Stimulated activated naive CD4-positive, alpha-beta T cell treated with Interleukin-2 at 50 U/mL for 16 hours (primary cell): ENCODE measurements around the gene ADNP.
"Not testable (repeated sequence)": the region's sequence is repeated elsewhere in the genome, so short reads cannot be mapped to it uniquely, and the experiment has no call there.

ENCODE experiments used
- DNase-seq: peaks from one replicate; lab custom pipeline; 2025; lab: John Stamatoyannopoulos, UW

ADNP gene

GRCh38 chr20:50931306-50932015 is at the start of gene ADNP:
ADNP (minus strand) TSS chr20:50931437; CDS start chr20:50903996, 27,441 bp downstream.
- peak; percentile 87 for DNase-seq

- peak; percentile 6 for DNase-seq
These were observed 48.9 kb upstream of the ADNP start for GRCh38 chr20:50980071-50980681.

DNA sequence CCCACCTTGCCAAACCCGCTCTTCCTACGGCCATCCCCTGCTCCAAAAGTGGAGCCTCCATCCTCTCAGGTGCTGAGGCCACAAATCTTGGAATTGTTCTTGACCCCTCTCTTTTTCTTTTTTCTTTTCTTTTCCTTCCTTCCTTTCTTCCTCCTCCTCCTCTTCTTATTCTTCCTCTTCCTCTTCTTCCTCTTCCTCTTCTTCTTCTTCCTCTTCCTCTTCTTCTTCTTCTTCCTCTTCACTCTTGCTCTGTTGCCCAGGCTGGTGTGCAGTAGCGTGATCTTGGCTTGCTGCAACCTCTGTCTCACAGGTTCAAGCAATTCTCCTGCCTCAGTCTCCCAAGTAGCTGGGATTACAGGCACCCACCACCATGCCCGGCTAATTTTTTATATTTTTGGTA is 47.3 kb upstream of the ADNP start:
- not testable (repeated sequence) for DNase-seq

- no peak for DNase-seq
These were observed 46.1 kb upstream of the ADNP start for GRCh38 chr20:50977066-50978021.

GRCh38 chr20:50975701-50976330 is 44.6 kb upstream of the ADNP start:
- DNase-seq: no peak

DNA sequence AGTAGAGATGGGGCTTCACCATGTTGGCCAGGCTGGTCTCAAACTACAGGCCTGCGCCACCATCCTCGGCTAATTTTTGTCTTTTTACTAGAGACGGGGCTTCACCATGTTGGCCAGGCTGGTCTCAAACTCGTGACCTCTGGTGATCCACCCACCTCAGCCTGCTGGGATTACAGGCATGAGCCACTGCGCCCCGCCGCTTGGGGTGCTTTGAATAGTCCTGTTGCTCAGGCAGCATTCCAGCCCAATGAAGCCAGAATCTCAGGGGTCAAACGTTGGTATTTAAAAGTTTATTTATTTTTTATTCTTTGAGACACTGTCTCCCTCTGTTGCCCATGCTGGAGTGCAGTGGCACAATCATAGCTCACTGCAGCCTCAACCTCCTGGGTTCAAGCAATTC is 38.7 kb upstream of the ADNP start:
- DNase-seq: no peak

DNA sequence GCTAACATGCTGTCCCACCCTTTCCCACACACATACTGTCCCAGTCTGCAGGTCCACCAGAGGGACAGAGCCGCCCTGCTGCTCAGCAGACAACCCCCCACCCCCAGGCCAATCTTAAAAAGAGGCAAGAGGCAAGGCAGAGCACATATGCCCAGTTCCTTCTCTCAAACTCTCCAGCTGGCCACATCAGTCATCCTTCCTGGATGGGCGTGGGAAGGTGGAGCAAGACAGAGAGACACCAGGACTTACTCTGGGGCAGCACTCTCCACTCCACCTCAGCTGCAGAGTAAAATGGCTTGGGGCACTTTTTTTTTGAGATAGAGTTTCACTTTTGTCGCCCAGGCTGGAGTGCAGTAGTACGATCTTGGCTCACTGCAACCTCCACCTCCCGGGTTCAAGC is 38.2 kb upstream of the ADNP start:
- no peak for DNase-seq

- DNase-seq: no peak
These were observed 37.1 kb upstream of the ADNP start for GRCh38 chr20:50968289-50968688.

- DNase-seq: no peak
These were observed 36.3 kb upstream of the ADNP start for GRCh38 chr20:50967586-50967985.

GRCh38 chr20:50959543-50960126 is 28.4 kb upstream of the ADNP start:
- DNase-seq: no peak

GRCh38 chr20:50958615-50959542 is 27.6 kb upstream of the ADNP start, which contains the start of gene MOCS3:
MOCS3 (plus strand) TSS chr20:50958818; CDS start chr20:50958843, 25 bp downstream.
- peak; percentile 84 for DNase-seq

DNA sequence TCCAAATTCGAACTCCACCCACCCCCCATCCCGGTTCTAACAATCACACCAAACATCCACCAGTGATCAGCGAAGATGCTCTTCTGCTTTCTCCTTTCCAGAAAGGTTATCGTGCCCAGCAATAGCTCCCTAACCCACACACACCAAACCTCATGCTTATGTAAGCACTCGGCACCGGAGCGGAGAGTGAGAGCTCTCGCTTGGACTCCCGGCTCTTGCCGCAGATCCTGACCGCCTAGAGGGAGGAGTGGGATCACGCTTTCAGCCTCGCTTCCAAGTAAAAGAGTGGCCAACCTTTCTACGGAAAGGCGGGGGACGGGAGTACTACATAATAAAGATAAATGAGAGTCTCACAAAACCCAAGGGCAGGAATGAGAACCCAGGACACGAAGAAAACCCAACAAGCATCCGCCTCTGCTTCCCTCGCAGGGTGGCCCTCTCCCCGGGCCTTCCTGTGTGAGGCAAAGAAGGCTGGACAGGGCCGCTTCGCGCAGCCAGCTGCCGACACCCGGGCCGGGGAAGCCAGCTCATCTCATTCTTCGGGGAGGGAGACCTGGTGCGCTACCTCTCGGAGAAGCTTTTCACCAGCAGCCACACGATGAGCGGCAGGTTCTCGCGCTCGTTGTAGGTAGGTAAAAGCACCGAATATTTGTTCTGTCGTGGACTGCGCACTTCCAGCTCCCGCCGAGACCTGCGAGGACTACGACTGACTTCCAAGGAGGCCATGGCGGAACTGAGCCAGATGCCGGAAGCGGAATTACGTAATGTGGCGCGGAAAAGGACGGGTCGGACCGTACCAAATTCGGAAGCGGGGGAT is 26.8 kb upstream of the ADNP start, which contains the start of gene DPM1:
Gene DPM1 (minus strand): TSS at position 735 of the 817 bp plus-strand sequence. CDS start 9 bp downstream, at position 726.
- DNase-seq: peak; percentile 84

DNA sequence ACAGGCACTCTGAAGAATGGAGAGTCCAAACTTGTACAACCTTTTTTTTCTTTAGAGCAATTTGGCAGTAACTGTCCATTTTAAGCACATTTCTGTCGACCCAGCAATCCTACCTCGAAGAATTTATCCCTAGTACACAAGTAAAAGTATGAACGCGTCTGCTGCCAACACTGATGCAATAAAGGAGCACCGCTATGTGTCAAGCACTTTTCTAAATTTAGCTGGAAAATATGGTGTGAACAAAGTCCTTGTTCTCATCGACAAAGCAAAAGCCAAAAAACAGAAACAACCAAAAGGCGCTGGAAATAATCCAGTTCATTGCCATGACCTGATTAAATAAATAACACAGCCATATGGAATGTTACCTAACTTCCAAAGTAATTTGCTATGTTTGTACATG is 26.0 kb upstream of the ADNP start:
- no peak for DNase-seq

GRCh38 chr20:50953821-50954220 is 22.6 kb upstream of the ADNP start:
- DNase-seq: no peak

DNA sequence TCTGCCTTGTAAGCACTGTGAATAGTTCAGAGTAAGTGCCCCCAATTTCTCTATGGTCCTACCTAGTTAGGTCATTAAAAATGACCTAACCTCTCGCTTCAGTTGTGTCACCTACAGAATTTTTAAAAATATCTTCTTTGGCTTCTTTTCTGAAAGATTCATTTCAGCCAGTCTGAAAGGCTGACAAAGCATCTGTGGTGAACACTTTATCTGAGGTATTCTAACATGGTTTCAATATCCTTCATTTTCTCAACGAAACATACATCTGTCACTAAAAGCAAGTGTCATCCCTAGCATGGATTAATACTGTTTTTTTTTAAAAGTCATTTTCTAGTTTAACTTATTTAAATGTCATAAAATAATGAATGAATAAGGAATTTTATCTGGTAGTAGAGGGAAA is 22.0 kb upstream of the ADNP start:
- no peak for DNase-seq

DNA sequence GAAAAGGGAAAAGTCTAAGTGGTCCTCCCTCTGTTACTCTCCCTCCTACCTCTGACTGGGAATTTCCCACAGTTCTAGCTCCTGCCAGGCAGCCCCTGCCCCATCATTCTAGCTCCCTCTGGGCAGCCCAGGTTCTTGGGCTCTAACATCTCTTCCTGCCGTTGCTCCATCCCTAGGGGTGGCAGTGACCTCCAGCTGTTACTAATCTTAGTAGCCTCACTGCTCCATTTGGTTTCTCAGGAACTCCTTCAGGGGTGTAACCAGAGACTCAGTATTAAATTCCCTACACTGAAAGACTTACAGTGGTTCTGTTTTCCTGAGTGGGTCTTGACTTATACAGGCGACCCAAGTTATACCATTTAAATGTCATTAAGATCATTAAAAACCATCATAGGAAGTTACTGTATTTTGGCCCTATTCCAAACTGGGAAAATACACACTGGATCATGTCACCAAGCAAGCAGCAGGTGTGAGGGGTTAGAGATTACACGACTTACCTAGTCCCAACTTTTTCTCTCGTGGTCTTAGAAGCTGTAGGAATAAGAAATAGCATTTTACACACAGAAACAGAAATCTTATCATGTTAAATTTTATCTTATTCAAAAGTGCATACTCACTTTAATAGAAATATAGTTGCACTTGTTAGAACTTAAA is 17.0 kb upstream of the ADNP start:
- no peak for DNase-seq

DNA sequence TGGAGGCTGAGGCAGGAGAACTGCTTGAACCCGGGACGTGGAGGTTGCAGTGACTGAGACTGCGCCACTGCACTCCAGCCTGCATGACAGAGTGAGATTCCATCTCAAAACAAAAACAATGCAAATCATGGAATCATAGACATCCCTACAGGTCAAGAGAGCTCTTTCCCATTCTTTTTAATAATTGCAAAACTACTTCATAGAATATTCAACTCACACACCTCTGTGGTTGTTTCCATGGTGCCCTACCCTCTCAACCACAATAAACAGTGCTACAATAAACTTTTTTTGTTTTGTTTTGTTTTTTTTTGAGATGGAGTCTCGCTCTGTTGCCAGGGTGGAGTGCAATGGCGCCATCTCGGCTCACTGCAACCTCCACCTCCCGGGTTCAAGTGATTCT is 11.8 kb upstream of the ADNP start:
- no peak for DNase-seq

GRCh38 chr20:50933589-50933988 is 2.4 kb upstream of the ADNP start:
- no peak for DNase-seq

DNA sequence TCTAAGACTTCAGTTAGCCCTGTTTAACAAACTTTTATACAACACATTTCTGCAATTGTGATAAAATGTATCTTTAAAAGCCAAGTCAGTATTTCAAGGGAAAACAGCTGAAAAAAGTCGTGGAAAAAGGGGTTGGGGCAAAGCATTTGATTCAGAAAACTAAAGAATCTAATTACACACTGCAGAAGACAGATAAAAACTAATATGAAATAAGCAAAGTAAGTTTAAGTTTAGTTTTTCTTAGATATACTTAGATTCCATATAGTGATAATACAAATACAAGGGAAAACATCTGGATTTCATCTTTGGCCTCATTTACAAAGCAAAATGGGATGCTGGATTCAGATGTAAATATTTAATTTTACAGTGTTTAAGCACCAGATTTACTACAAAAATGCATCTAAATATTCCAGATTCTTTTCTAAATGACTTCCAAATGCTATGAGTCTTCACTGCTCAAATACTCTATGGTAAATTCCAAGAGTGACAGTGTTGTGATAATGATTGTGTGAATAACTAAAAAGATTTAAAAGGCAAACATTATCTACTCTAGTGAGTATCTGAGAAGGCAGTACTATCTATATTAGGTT is 1.5 kb upstream of the ADNP start:
- DNase-seq: no peak
